ENCODE data around the gene ZMIZ1.
A peak's percentile ranks its signal among the peaks of the same experiment; 100 is the strongest.

Gene ZMIZ1

DNA sequence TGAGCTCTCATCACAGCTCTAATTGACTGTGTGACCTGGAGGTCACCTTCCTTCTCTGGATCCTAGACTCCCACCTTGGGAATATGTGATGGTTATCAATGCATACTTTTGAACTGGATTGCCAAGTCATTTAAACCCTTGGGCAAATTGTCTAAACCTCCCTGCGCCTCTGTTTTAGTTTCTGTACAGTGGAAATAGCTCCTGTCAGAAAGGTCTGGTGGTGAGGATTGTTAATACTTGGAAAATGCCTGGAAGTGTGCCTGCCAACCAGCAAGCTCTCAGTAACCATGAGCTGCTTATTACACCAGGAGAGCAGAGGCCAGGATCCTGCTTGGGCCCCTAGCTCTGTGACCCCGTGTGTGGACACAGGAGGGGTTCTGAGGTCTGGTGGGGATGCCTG is 169.8 kb downstream of the ZMIZ1 start:
- no peak for DNase-seq

GRCh38 chr10:79239275-79239779 is 170.6 kb downstream of the ZMIZ1 start:
- peak; percentile 30 for DNase-seq

- DNase-seq = no peak
Observed at GRCh38 chr10:79239924-79240581, 171.3 kb downstream of the ZMIZ1 start.

DNA sequence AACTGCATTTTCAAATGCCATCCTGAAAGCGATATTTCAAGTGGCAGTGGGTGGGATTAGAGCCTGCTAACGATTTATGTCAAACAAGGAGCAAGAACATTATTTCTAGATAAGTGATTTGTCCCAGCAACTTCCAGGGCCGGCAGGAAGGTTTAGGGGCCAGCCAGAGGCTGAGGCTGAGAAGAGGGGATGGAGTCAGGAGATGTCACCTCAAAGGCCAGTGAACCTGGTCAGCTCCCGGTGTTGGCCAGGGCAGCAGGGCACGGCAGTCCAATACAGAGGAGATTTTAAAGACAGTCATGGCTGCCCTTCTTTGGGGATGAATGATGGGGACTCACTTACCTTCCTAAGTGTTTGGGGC is 172.8 kb downstream of the ZMIZ1 start:
- no peak for DNase-seq

GRCh38 chr10:79241990-79242619 is 173.3 kb downstream of the ZMIZ1 start:
- no peak for DNase-seq

- peak; percentile 62 for DNase-seq
Observed at GRCh38 chr10:79242620-79243152, 173.9 kb downstream of the ZMIZ1 start.

GRCh38 chr10:79243181-79244067 is 174.7 kb downstream of the ZMIZ1 start:
- DNase-seq = peak; percentile 21

GRCh38 chr10:79244068-79244442 is 175.3 kb downstream of the ZMIZ1 start:
- no peak for DNase-seq

- DNase-seq = no peak
Observed at GRCh38 chr10:79244841-79245504, 176.2 kb downstream of the ZMIZ1 start.

DNA sequence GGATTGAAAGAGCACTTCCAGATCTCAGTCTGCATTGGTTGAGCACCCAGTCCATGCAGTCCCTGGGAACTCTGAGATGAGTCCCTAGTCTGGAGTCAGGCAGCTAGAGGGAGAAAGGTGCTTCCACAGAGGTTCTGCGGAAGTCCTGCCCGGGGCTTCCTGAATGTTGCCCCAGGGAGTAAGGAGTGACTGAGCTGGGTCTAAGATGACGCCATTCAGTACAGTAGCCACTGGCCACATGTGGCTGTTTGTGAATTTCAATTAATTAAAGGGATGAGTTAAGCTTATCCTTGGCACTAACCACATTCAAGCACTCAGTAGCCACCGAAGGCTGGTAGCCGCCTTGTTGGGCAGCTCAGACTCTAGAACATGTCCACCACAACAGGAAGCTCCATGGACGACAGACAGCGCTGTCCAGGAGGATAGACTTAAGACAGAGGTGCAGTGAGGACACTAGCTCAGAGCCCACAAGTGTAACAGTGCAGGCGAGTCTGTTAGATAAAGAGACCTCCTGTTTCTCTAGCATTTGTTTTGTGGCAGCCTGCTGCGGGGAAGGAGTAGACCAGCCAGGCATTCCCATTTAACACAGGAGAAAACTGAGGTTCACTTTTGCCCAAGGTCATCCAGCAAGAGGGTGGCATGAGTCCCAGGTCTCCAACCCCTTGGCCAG is 176.9 kb downstream of the ZMIZ1 start:
- DNase-seq = no peak

- no peak for DNase-seq
Observed at GRCh38 chr10:79246209-79246581, 177.4 kb downstream of the ZMIZ1 start.

GRCh38 chr10:79246606-79247275 is 178.0 kb downstream of the ZMIZ1 start:
- no peak for DNase-seq

DNA sequence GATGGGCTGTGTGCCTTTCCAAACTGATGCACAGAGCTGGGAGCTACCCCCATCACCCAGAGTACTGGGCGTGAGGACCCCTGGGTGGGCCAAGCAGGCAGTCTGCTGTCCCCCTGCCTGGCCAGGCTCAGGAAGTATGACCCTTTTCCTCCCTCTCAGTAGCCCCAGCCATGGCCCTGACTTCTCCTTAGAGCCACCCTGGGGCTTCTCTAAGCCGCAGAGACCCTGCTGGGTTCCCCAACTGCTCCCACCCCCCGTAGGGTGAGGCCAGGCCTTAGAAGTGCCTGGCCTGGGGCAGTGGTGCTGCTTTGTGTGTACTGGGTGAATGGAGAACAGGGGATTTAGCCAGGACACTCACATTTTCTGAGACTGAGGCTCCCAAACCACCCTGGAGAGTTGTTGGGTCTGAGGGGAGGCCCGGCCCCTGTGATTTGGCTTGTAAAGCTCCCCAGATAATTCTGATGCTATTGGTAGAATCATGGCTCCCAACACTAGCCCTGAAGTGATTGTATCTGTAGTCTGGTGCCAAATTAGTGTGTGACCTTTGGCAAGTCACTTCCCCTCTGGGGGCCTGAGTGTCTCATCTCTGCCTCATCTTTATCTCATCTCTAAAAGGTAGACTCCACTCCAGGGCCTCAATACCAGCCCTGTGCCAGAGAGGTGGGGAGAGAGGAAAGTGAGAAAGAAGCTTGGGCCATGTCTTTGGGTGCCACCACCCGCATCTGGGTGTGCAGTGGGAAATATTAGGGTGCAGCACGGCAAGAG is 178.8 kb downstream of the ZMIZ1 start:
- DNase-seq = no peak

DNA sequence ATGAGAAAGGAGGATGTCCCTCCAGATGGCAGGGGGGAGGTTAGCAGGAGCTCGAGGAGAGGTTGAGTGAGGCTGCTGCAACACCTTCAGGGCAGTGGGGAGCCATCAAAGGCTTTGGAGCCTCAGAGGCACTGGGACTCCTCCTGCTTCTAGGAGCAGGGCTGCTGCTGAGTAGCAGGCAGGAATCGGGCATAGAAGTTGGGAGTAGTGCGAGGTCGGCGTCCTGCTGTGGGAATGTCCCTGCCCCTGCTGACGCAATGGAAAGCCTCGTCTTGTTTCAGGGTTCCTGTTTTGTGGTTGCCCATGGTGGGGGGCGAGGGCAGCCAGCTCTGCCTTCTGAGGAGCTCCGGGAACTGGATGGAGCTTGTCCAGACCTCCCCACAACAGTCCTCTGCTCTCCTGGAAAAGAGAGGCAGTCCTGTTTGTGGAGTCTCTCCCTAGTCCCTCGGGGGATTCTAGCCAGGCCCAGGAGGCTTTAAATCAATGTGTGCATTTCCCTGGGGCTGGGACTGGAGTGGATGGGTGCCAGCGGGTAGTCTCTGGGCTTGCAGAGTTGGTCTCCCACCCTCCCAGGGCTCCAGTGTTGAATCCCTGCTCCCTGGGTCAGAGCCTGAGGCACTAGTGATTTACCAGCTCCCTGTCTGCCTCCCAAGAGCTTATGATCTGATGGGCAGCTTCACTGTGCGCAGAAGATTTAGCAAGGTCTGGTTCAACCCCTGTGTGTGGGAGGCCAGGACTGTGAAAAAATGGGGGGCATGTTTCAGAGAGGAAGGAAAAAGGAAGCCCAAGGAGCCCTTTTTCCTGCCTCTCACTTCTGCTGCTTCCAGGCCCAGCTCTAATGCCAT is 179.8 kb downstream of the ZMIZ1 start:
- no peak for DNase-seq

- DNase-seq = no peak
Observed at GRCh38 chr10:79249186-79250121, 180.7 kb downstream of the ZMIZ1 start.

DNA sequence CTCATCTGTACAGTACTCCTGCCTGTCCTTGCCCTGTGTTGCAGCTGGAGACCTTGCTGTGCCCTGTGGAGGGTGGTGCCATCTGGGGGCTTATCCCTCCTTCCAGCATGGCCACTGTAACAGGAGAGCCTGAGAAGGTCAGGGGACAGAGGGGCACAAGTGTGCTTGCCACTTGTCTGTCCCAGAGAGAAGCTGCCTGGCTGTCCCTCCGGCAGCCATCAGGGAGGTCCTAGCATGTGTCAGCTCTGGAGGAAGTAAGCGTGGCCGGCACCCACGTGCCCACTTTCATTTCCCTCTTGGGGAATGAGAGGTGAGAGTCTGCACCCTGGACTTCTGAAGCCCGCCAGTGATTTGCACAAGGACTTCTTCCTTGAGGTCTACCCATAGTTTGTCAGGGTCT is 181.5 kb downstream of the ZMIZ1 start:
- no peak for DNase-seq

DNA sequence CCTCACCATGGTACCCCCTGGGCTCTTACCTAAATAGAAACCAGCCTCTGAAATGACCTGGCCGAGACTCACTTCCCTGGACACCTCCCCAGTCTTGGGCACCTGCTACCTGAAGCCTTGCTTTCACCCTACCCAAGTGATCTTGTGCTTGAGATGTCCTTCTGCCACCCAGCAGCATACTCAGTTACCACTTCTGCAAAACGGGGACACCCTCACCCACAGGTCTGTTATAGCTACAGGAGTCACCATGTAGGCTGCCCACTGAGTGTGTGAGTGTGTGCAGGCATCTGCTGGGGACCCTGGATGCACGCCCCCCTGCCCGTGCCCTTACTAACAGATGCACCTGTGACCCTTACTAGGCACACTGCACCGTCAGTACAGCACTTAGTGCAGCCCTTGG is 183.7 kb downstream of the ZMIZ1 start:
- DNase-seq = no peak

DNA sequence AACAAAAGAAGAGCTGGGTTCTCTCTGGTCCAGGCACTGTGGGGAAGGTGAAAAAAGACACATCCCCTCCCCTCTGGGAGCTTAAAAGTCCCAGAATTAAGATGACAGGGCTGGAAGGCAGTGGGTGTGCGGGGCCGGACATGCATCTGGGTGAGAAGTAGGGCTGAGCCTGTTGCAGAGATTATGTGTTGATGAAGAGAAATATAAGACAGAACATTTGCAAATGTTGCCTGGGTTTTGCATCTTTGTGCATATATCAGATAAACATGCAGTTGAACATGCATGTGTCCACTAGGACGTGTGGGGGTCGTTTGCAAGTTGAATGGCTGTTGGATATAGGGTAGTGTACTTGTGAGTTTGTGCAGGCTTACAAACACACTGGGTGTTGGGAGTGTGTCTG is 184.2 kb downstream of the ZMIZ1 start:
- DNase-seq = no peak

GRCh38 chr10:79253704-79254103 is 184.9 kb downstream of the ZMIZ1 start:
- DNase-seq = no peak

Data from amniotic stem cell (primary cell).